ENCODE measurements around the gene UBIAD1.

GRCh38 chr1:11326070-11326469, 53.1 kb downstream of the UBIAD1 start:
- TF ChIP-seq TAF1 (IDR thresholded peaks at IDR 0.05; ENCODE audit: borderline replicate concordance, low read depth, low read length), result no peak
- TF ChIP-seq POLR2AphosphoS5 (IDR thresholded peaks at IDR 0.05; ENCODE audit: low read depth, low read length), result no peak
- no peak for TF ChIP-seq POLR2A (IDR thresholded peaks at IDR 0.05; ENCODE audit: low read depth, low read length)
